K562 (cell line): ENCODE measurements around the gene GALNT17. TPM values are rescaled to one million over a fixed set of nuclear protein-coding genes. Genes with fewer than 3 reads are reported as not detected.

Experiments used
- SMAD2 ChIP-seq: fragments of 150-350 bp; IDR thresholded peaks from 2 replicates; pipeline ENCODE4 v1.6.1; 2014; ENCODE audit warnings: low read depth, mild to moderate bottlenecking, low read length
- polyA plus RNA-seq, 8 experiments: library from polyadenylated mRNA; depleted of rRNA in 4 of 8; stranded (reverse) in 5 of 8; unstranded in 3 of 8; fragments of >200 nt; fragmentation: Nextera tagmentation in 2 of 8; fragmentation: Illumina TruSeq in 1 of 8; extraction: Ambion mirVana in 2 of 8; extraction: Trizol in 1 of 8; gene quantifications; 2 replicates each; pipeline versions ENCODE4 v1.2.1 to v1.2.3, GENCODE V29; 2011 to 2014; ENCODE audit warnings: inconsistent platforms in 1 of 8, missing spikeins in 1 of 8
- total RNA-seq, 7 experiments: library from RNA; depleted of rRNA in 6 of 7; stranded (reverse); fragments of >200 nt in 6 of 7; fragmentation: Illumina TruSeq in 2 of 7; extraction: Trizol in 2 of 7; gene quantifications; 2 replicates each; pipeline versions ENCODE4 v1.2.1 to v1.2.3, GENCODE V29; 2011 to 2021; ENCODE audit warnings: low replicate concordance in 1 of 7
- TF ChIP-seq, protein P1 (sequence below): fragments of 450-650 bp; IDR thresholded peaks from 2 replicates; pipeline ENCODE4 v1.6.1; 2016; ENCODE audit warnings: mild to moderate bottlenecking, moderate library complexity

The GALNT17 gene
- total and polyA plus RNA-seq, 9 of the 15 experiments (the other 6 are each of a cell fraction or from before 2014, with no cell fraction given), result not detected

DNA sequence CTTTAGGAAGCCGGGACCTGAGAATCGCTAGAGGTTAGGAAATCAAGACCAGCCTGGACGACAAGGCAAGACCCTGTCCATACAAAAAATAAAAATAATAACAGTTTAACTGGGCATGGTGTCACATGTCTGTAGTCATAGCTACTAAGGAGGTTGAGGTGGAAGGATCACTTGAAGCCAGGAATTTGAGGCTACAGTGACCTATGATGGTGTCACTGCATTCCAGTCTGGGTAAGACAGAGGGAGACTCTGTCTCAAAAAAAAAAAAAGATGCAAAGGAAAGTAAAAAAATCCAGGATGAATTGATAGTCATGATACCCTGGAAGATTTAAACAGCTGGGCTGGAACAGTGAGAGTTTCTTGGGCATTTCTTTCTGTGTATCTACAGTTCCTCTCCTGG is 463.2 kb downstream of the GALNT17 start (continued):
- TF ChIP-seq, protein P1, sequence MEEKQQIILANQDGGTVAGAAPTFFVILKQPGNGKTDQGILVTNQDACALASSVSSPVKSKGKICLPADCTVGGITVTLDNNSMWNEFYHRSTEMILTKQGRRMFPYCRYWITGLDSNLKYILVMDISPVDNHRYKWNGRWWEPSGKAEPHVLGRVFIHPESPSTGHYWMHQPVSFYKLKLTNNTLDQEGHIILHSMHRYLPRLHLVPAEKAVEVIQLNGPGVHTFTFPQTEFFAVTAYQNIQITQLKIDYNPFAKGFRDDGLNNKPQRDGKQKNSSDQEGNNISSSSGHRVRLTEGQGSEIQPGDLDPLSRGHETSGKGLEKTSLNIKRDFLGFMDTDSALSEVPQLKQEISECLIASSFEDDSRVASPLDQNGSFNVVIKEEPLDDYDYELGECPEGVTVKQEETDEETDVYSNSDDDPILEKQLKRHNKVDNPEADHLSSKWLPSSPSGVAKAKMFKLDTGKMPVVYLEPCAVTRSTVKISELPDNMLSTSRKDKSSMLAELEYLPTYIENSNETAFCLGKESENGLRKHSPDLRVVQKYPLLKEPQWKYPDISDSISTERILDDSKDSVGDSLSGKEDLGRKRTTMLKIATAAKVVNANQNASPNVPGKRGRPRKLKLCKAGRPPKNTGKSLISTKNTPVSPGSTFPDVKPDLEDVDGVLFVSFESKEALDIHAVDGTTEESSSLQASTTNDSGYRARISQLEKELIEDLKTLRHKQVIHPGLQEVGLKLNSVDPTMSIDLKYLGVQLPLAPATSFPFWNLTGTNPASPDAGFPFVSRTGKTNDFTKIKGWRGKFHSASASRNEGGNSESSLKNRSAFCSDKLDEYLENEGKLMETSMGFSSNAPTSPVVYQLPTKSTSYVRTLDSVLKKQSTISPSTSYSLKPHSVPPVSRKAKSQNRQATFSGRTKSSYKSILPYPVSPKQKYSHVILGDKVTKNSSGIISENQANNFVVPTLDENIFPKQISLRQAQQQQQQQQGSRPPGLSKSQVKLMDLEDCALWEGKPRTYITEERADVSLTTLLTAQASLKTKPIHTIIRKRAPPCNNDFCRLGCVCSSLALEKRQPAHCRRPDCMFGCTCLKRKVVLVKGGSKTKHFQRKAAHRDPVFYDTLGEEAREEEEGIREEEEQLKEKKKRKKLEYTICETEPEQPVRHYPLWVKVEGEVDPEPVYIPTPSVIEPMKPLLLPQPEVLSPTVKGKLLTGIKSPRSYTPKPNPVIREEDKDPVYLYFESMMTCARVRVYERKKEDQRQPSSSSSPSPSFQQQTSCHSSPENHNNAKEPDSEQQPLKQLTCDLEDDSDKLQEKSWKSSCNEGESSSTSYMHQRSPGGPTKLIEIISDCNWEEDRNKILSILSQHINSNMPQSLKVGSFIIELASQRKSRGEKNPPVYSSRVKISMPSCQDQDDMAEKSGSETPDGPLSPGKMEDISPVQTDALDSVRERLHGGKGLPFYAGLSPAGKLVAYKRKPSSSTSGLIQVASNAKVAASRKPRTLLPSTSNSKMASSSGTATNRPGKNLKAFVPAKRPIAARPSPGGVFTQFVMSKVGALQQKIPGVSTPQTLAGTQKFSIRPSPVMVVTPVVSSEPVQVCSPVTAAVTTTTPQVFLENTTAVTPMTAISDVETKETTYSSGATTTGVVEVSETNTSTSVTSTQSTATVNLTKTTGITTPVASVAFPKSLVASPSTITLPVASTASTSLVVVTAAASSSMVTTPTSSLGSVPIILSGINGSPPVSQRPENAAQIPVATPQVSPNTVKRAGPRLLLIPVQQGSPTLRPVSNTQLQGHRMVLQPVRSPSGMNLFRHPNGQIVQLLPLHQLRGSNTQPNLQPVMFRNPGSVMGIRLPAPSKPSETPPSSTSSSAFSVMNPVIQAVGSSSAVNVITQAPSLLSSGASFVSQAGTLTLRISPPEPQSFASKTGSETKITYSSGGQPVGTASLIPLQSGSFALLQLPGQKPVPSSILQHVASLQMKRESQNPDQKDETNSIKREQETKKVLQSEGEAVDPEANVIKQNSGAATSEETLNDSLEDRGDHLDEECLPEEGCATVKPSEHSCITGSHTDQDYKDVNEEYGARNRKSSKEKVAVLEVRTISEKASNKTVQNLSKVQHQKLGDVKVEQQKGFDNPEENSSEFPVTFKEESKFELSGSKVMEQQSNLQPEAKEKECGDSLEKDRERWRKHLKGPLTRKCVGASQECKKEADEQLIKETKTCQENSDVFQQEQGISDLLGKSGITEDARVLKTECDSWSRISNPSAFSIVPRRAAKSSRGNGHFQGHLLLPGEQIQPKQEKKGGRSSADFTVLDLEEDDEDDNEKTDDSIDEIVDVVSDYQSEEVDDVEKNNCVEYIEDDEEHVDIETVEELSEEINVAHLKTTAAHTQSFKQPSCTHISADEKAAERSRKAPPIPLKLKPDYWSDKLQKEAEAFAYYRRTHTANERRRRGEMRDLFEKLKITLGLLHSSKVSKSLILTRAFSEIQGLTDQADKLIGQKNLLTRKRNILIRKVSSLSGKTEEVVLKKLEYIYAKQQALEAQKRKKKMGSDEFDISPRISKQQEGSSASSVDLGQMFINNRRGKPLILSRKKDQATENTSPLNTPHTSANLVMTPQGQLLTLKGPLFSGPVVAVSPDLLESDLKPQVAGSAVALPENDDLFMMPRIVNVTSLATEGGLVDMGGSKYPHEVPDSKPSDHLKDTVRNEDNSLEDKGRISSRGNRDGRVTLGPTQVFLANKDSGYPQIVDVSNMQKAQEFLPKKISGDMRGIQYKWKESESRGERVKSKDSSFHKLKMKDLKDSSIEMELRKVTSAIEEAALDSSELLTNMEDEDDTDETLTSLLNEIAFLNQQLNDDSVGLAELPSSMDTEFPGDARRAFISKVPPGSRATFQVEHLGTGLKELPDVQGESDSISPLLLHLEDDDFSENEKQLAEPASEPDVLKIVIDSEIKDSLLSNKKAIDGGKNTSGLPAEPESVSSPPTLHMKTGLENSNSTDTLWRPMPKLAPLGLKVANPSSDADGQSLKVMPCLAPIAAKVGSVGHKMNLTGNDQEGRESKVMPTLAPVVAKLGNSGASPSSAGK, result no peak
- TF ChIP-seq SMAD2, result no peak
- TF ChIP-seq, all 486 proteins: peak for 0
